ENCODE measurements around the gene PSMG1.
"Not testable (repeated sequence)": the region's sequence is repeated elsewhere in the genome, so short reads cannot be mapped to it uniquely, and the experiment has no call there.

PSMG1 gene

DNA sequence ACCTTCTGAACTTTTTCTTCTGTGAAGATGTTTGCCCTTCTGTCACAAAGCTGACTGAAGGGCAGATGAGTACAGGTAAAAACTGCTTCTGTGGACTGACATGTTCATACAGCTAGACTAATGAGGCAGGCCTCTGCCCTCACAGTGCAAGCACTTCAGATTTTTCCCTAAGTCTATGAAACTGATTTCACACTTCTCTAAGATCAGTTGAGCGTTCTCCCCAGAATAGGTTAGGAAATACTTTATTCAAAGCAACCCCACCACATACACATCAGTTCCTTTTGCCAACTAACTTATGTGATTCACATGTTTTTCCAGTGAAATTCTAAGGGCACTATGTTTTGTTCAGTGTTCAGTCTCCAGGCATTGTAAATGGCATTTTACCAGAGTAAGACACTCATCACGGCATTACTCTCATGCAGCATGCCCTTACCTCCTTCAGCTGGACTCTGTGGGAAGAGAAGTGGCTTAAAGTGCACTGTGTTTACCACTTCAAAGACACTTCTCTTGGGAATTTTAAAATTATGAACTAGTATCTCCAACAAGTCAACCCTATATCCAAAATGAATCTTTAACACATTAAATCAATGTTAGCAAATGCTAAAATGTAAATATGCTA lies 5.4 kb upstream of the PSMG1 start:
- no peak for DNase-seq (ENCODE audit: low spot score)

DNA sequence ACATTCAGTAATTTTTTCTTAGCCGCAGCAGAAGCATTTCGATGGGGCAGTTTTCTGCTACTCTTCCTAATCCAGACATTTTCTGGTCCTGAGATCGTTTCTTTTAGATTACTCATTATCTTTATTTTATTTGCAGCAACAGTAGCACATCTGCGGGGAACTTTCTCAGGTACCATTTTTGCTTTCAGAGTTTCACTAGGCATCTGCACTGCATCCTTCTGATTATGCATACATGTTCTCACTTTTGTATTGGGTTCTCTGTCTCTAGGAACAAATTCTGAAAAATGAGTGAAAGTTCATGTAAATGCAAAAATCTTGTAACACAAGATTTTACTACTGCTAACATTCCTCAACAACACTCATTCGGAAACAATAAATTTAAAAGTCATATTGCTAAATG lies 3.9 kb upstream of the PSMG1 start:
- no peak for DNase-seq (ENCODE audit: low spot score)

DNA sequence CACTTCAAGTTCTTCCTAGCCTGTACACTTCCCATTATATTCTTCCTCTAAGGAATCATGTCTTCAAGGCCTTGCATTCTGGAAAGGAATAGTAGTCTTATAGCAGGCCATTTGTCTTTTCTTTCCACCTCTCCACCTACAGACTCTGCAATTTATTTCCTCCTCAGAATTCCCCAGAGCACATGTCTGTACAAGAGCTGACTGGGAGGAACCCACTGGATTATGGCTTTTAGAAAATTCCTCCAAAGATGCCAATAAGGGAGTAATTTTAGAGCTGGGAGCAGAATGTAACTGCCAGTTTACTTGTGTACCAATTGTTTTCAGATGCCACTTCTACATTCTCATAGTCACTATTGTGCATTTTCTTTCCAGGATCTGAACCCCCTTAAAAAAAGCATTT lies 3.4 kb upstream of the PSMG1 start:
- no peak for DNase-seq (ENCODE audit: low spot score)

DNA sequence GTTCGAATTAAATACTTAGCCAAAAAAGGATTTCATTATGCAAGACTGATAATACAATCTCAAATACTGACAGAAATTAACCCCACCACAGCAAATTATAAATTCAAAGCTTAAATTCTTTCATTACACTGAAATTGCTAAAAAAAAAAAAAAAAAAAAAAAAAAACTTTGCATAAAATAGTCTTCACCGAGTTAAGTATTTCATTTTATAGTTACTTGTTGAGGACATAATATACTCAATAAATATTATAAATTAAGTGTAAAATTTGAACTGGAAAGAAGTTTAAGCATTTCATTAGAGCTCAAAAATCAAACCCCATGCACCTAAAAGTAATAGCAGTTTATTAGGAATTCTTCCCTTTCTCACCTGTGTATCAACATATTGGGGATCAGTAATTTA lies 1.9 kb upstream of the PSMG1 start:
- no peak for DNase-seq (ENCODE audit: low spot score)

DNA sequence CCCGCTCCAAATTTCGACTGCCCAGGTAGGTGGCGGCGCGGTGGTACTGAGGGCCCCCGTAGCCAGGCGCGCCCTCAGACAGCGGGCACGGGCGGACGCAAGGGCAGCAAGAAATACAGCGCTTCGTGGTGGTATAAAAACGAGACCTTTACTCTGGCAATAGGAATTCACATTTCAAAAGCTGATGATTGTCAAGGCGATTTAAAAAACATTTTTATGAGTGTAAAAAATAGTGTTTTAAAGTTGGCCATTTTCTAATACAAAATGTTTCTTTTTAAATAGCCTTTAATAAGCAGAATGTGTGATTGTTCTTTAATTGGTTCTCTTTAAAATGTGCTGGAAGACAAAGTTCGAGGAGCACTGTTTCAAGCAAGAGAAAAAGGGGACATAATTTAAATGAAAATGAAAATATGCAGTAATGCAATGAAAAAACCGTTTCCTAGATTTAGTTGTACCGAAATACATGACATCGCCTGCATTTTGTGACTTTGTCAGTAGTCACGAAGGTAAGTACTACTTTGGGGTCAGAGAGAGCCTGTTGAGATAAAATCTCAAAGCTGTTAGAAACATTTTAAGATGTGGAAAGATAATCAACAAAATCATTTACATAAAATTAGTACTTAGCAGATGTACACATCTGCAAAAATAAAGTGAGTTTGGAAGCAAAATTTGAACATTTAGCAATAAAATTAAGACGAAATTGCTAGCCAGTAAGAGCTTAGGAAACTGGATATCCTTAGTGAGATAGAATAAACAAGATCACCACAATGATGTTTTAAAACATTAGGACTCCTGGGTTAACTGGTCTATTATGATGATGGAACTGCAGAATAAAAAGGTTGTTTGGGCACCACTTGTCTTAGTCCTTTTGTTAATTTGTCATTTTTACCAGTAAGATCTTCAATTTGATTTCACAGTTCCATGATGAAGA lies 1.1 kb upstream of the PSMG1 start:
- DNase-seq (ENCODE audit: low spot score): no peak

DNA sequence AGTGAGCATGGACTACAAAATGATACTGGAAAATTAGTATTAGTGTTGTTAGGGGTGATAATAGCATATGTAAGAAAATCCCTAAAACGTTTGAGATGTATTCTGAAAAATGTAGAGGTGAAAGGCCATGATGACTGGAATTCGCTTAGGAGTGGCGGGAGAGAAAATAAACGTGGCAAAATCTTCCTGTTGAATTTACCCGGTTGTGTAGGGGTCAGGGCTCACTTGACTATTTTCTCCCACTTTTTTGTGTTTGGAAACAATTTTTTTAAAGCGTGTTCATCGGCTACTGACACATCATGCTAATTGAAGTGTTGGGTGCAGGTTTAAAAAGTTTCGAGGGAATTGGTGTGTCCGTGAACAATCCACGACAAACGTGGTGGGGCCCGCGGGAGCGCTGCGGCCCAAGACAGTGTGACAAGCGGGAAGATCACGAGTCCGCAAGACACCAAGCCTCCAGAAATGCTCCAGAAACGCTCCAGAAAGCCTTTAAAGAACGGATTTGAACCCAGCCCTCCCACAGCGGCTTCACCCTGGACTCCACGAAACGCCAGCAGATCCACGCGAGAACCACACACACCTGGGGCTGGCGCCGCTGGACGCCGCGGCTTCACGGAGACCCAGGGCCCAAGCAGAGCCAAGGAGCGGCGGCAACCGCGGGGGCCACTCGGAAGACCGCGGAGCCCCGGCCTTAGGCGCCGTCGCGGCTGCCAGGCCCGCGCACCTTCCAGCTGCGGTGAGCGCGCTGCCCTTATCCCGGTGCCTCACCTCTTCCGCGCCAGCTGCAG lies 573 bp downstream of the PSMG1 start:
- no peak for DNase-seq (ENCODE audit: low spot score)

DNA sequence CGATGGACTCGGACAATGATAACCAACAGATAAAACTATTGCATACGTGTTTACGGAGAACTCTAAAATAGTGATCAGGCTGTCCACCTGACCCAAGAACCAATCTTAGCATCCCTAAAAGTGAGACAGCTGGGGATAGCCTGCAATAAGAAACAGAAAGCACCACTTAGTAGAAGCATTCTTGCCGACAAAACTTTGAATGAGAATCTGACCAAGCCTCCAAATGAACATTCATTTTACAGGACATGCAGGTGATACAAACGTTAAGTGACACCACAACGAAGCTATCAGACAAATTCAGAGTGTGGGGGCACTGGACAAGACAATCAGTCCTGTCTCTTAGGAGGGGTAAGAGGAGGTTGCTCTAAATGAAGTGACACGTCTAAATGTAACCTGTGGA lies 1.2 kb downstream of the PSMG1 start:
- no peak for DNase-seq (ENCODE audit: low spot score)

DNA sequence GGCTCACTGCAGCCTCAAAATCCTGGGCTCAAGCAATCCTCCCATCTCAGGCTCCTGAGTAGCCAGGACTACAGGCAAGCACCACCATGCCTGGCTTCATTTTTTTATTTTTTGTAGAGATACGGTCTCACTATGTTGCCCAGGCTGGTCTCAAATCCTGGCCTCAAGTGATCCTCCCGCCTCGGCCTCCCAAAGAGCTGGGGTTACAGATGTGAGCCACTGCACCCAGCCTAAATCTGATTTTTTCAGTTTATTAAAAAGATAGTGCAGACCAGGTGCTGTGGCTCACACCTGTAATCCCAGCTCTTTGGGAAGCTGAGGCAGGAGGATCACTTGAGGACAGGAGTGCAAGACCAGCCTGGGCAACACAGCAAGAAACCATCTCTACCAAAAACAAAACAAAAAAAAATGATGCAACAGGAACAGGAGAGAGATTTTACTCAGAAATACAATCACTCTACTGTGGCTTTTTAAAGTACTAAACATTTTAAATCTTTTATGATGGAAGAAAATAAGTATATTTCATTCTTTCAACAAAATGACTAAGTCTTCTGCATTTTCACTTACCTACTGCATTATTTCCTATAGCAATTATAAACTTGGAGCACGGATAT lies 1.9 kb downstream of the PSMG1 start:
- no peak for DNase-seq (ENCODE audit: low spot score)

DNA sequence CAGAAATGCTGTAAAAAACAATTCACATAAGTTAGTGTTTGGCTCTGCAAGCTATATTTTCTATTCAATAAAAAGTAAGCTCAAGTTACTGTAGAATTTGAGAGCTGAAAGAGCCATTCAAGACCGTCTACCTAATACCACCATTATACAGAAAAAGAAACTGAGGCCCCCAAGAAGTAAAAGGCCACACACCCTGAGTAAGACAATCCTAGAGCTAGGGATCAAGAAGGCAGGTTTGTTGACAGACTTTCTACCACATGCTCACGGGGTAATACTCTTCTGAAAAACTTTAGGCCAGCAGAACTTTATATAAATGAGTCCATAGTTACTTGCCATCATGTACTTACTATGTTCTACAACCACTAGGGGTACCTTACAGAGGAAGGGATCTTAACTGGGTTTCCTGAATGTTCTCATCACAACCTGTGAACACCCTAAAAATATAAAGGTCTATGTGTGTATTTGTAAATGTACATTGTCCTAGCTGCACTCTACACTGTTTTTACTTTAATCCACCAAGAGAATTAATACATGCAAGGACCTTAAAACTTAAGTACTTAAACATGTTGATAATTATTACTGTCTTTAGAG lies 2.7 kb downstream of the PSMG1 start:
- peak; percentile 11 for DNase-seq (ENCODE audit: low spot score)

DNA sequence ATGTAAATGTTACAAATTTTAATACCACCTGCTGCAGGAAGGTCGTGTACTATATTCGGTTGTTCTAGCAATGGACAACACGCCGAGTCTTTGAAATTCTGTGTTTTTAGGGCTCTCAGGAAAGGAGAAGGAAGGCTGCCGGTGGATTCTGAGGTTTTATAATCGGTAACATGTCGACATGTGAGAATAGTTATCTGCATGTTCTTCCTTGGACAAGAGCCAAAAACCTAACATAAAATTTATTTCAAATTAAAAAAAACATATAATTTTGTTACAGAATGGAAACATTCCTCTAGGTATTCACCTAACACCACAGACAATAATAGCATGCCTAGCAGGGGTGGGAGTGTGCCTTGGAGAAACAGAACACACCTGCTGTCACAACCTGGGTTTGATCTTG lies 4.8 kb downstream of the PSMG1 start:
- no peak for DNase-seq (ENCODE audit: low spot score)

DNA sequence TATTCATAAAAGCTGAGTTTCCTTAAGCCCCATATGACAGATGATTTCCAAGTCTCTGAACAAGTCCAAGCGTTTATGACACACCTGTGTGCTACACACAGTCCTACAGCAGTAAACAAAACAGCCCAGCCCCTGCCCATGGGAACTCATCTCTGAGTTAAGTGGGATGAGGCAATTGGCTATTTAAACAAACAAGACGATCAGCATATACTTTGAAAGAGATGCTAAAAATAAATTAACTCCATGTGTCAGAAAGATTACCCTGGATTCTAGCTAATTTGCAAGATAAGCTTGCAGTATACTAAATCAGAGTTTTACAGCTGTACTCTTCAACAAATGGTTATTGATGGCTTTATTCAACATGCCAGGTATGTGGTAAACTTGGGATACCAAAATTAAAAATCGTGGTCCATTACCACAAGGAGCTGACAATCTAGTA lies 7.0 kb downstream of the PSMG1 start:
- DNase-seq (ENCODE audit: low spot score): no peak

DNA sequence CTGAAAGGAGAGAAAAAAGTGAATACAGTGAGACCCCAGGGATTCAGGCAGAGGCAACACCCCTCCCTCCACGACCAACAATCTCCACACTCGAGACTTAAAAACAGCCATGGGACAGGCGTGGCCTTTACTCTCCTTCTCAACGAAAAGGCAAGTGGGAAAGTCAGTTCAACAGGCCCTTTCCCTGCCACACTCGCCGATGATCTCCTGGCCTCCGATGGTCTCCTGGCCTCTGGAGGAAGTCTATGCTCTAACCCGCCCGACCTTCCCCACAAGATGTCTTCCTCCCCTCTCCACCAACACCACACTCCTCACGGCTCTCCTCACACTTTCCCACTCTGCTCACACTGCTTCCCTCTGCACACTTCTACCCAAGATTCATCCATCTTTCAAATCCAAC lies 7.6 kb downstream of the PSMG1 start:
- DNase-seq (ENCODE audit: low spot score): no peak

DNA sequence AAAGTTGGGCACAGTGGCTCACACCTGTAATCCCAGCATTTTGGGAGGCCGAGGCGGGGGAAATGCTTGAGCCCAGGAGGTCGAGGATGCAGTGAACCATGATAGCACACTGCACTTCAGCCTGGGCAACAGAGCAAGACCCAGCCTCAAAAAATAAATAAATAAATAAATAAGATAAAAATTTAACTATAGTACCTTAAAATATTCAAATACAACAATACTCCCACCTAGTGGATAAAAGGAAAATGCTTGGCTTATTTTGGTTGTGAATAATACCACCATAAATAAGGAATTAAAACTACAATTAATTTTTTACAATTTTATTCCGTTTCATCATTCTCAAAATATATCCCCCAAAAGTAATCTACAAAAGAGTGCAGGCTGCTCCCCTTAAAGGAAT lies 8.1 kb downstream of the PSMG1 start:
- peak; percentile 7 for DNase-seq (ENCODE audit: low spot score)

DNA sequence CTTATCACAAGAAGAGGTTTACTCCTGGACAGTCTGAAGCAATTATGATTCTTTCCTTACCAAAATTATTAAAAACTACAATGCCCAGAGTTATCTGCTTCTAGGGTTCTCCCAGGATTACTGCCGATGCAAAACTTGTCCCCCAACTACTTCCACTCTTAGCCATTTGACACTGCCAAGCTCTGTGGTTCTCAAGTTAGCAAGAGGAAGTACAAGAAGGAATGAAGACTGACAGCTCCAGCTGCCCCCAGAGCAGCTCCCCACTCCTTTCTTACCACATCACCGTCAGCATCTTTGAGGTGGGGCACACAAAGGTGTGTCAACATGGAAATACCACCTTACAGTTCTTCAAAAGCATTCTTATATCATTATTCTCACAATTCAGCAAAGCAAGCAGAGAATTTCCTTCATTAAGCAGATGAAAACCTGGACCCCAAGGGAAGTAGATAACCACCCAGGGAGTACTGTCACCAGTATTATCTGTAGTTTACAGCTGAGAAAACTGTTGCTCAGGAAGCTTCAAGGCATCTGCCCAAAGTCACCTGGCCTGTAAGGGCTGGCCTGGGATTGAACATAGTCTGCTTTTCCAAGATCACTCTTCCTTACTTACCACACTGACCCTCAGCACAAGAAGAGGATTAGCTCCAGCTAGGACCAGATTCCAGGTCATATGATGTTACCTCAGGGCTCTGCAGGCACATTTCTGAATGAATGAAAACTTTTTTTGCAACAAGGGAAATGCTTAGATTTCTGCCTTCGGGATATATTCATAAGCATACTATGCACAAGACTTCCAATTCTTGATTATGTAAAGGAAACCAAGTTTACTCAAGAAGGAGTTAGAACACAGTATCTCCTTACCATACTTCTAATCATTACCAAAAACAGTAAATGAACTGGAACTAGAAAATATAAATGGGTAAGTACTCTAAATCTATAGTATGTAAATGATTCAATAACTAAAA lies 9.3 kb downstream of the PSMG1 start:
- no peak for DNase-seq (ENCODE audit: low spot score)

DNA sequence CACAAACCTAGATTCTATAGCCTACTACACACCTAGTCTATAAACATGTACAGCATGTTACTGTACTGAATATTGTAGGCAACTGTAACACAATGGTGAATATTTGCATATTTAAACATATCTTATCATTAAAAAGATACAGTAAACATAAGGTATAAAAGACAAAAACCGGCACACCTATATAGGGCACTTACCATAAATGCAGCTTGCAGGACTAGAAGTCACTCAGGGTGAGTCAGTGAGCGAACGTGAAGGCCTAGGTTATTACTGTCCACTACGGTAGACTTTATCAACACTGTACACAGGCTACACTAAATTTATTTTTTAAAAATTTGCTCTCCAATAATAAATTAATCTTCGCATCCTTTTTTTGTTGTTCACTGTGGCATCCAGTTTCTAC lies 13.3 kb downstream of the PSMG1 start:
- no peak for DNase-seq (ENCODE audit: low spot score)

DNA sequence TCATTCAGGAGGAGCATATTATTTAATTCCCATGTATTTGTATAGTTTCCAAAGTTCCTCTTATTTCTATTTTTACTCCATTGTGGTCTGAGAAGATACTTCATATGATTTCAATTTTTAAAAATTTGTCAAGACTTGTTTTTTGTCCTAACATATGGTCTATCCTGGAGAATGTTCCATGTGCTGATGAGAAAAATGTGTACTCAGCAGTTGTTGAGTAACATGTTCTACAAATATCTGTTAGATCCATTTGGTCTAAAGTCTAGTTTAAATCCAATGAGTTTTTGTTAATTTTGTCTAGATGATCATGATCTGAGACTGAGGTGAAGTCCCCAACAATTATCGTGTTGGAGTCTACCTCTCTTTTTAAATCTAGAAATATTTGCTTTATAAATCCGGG lies 14.5 kb downstream of the PSMG1 start:
- no peak for DNase-seq (ENCODE audit: low spot score)

DNA sequence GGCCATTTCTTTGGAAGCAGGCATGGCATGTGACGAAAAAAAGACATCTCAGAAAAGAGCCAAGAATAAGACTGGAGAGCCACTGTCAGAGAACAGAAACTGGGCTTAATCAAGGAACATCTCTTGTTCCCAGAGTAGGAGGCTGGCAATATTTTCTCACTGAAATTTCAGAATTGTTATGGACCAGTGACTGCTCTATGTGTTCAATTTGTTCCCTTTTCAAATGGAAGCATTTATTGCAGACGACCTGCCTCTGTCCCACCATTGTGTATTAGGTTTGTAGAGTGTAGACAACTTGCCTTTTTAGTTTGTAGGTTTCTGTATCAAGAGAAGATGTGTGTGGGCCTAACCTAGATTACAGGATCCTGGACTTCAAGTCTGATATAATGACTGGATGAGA lies 18.7 kb downstream of the PSMG1 start:
- no peak for DNase-seq (ENCODE audit: low spot score)

DNA sequence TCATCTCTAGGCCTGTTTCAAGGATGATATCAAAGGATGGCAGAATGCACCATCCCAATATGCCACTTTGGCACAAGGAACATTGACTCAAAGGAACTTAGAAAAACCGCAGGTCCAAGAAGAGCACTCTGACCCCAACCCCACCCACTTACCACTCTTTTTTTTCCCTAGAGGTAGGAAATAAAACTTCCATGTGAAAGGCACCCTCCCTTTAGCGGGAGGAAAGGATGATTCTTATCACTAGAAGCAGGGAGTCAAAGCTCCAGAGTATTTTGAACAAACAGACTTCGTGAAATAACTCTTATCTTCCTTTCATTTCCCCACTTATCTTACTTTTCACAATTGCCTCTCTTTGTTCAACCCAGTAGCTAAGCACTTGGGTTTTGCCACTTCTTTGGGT lies 22.2 kb downstream of the PSMG1 start:
- no peak for DNase-seq (ENCODE audit: low spot score)

DNA sequence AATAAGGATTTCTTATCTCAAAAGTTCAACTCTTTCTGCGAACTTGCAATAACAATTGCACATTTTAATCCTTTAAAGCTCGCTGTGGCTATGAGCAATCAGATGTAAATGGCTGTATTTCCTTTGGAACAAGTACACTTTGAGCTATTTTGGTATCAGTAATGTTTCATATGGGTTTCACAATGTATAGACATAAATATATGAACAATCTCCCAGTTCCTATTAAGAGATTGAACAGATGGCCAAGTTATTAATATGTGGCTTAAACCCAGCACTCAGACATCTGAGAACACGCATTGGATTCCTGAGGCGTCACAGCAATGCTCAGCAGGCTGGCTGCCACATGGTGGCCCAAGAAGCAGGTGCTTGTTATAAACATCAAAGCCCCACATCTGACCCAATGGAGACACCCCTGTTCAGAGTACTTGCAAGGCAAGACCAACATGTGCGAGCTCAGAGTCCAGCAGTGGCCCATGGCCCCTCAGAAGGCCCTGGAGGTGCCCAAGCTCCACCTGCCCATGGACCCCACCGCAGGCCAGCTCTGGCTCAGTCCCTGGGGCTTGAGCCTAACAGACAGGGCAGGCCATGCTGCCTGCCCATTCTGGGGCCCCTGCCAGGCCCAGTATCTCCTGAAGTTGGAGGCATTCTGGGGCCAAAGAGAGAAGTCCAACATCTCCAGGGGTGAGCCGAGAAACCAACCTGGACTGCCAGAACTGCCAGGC lies 23.7 kb downstream of the PSMG1 start:
- no peak for DNase-seq (ENCODE audit: low spot score)

DNA sequence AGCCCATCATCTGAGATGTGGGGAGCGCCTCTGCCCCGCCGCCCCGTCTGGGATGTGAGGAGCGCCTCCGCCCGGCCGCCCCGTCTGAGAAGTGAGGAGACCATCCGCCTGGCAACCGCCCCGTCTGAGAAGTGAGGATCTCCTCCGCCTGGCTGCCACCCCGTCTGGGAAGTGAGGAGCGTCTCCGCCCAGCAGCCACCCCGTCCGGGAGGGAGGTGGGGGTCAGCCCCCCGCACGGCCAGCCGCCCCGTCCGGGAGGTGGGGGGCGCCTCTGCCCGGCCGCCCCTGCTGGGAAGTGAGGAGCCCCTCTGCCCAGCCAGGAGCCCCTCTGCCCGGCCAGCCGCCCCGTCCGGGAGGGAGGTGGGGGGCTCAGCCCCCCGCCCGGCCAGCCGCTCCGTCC lies 26.0 kb downstream of the PSMG1 start:
- not testable (repeated sequence) for DNase-seq (ENCODE audit: low spot score)

All from CD4-positive, alpha-beta T cell treated with Interleukin-15 for 4 hours (primary cell).